ENCODE data around the gene HOXD8. TPM values are rescaled to one million over a fixed set of nuclear protein-coding genes. Genes with fewer than 3 reads are reported as not detected.
A peak's percentile ranks its signal among the peaks of the same experiment; 100 is the strongest.

The HOXD8 gene
- polyA plus RNA-seq, 4 donors, result 0.89 to 7.3 (median 3.6) TPM

DNA sequence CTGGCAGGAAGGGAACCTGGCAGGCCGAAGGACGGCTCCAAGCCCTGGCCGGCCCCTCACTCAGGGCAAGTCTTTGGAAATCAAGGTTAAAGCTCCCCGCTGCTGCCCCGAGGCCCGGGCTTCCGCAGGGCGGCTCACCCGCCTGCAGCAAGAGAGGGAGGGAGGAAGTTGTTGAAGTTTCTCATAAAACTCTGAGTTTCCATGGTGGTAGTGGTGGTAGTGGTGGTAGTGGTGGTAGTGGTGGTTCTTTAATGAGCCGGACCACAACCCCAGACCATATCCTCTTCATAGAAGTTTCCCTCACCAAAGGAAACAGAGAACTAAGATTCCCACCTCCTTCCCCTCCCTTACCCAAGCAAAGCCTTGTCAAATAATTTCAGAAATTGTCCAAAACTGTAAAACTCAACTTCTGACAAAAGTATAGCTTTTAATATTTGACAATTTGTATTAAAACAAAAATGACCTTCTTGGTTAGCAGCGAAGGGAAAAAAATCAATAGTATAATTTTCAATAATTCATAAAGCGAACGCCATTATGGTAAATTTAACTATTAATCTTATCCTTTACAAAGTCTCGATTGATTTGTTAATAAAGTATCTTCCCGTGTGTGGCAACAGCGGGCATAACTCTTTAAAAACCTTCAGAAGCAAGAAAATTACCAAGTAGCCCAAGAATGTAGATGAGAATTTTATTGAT is 14.4 kb upstream of the HOXD8 start:
- no peak overlapping the region for H3K27ac ChIP-seq (ENCODE audit: low read depth in 1 of 3, low read length in 2 of 3)
- DNase-seq (no peak), FAIRE-seq (no peak)
- no peak overlapping the region for H3K4me3 ChIP-seq (ENCODE audit: low read depth in 1 of 3, low read length in 3 of 3)
- no peaks in the 10 kb centered on the region for H3K4me1 ChIP-seq (ENCODE audit: control insufficient read depth in 3 of 3, insufficient read depth in 2 of 3, low read depth in 1 of 3, low read length in 2 of 3)
- peaks cover 0 to 4% of the 10 kb centered on the region in 2 donors for H3K9me3 ChIP-seq (ENCODE audit: control insufficient read depth in 2 of 2, insufficient read depth in 1 of 2, low read depth in 1 of 2, low read length in 1 of 2)
- H3K36me3 ChIP-seq (ENCODE audit: control insufficient read depth in 3 of 3, insufficient read depth in 2 of 3, low read depth in 1 of 3, low read length in 3 of 3), result no peaks in the 10 kb centered on the region
- 15 to 21% (median 18%) methylated on average over 16 of the region's 16 CpGs for WGBS, 3 donors
- H3K27me3 ChIP-seq (ENCODE audit: control insufficient read depth in 3 of 3, insufficient read depth in 3 of 3, low read length in 3 of 3), result peaks cover 33 to 98% (median 58%) of the 10 kb centered on the region in 3 donors

GRCh38 chr2:176115883-176116813 is 13.4 kb upstream of the HOXD8 start, which contains the start of gene HOXD10:
Gene HOXD10 (plus strand): TSS chr2:176116778. CDS start chr2:176116834, 56 bp downstream.
- no peaks in the 10 kb centered on the region for H3K36me3 ChIP-seq (ENCODE audit: control insufficient read depth in 3 of 3, insufficient read depth in 2 of 3, low read depth in 1 of 3, low read length in 3 of 3)
- no peak for FAIRE-seq
- no peaks in the 10 kb centered on the region for H3K4me1 ChIP-seq (ENCODE audit: control insufficient read depth in 3 of 3, insufficient read depth in 2 of 3, low read depth in 1 of 3, low read length in 2 of 3)
- DNase-seq, result no peak
- WGBS, 3 donors, result 8 to 19% (median 11%) methylated on average over 61 to 66 of the region's 66 CpGs
- H3K4me3 ChIP-seq (ENCODE audit: low read depth in 1 of 3, low read length in 3 of 3), result peak within 1 kb of the TSS in 1 of 3 donors; percentile 29
- peaks cover 0 to 4% of the 10 kb centered on the region in 2 donors for H3K9me3 ChIP-seq (ENCODE audit: control insufficient read depth in 2 of 2, insufficient read depth in 1 of 2, low read depth in 1 of 2, low read length in 1 of 2)
- peak within 1 kb of the TSS in 1 of 3 donors; percentile 29 for H3K27ac ChIP-seq (ENCODE audit: low read depth in 1 of 3, low read length in 2 of 3)
- peaks cover 34 to 98% (median 66%) of the 10 kb centered on the region in 3 donors for H3K27me3 ChIP-seq (ENCODE audit: control insufficient read depth in 3 of 3, insufficient read depth in 3 of 3, low read length in 3 of 3)

DNA sequence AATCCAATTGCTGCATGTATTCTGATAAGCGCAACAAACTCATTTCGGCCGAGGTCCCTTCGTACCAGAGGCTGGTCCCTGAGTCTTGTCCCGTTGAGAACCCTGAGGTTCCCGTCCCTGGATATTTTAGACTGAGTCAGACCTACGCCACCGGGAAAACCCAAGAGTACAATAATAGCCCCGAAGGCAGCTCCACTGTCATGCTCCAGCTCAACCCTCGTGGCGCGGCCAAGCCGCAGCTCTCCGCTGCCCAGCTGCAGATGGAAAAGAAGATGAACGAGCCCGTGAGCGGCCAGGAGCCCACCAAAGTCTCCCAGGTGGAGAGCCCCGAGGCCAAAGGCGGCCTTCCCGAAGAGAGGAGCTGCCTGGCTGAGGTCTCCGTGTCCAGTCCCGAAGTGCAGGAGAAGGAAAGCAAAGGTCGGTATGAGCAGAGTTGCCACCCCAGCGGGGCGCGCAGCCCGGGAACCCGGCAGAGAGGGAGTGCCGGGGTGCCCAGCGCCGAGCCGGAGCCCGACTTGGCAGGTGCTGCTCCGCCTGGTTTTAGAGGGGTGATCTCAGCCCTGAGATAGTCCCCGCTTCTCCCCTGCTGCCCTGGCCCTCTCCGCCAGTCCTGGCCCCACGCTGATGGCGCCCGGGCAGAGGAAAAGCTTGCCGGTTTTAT is 12.2 kb upstream of the HOXD8 start:
- DNase-seq, result no peak
- Histone ChIP-seq H3K36me3 (ENCODE audit: control insufficient read depth in 3 of 3, insufficient read depth in 2 of 3, low read depth in 1 of 3, low read length in 3 of 3) (no peaks in the 10 kb centered on the region), H3K27ac (ENCODE audit: low read depth in 1 of 3, low read length in 2 of 3) (peak overlapping the region in 1 of 3 donors; percentile 21), H3K4me3 (ENCODE audit: low read depth in 1 of 3, low read length in 3 of 3) (peak overlapping the region in 1 of 3 donors; percentile 11), H3K4me1 (ENCODE audit: control insufficient read depth in 3 of 3, insufficient read depth in 2 of 3, low read depth in 1 of 3, low read length in 2 of 3) (no peaks in the 10 kb centered on the region), H3K27me3 (ENCODE audit: control insufficient read depth in 3 of 3, insufficient read depth in 3 of 3, low read length in 3 of 3) (peaks cover 33 to 96% (median 71%) of the 10 kb centered on the region in 3 donors), H3K9me3 (ENCODE audit: control insufficient read depth in 2 of 2, insufficient read depth in 1 of 2, low read depth in 1 of 2, low read length in 1 of 2) (peaks cover 0 to 4% of the 10 kb centered on the region in 2 donors)
- FAIRE-seq, result no peak
- WGBS, 3 donors, result 22 to 29% (median 27%) methylated on average over 39 to 40 of the region's 40 CpGs

DNA sequence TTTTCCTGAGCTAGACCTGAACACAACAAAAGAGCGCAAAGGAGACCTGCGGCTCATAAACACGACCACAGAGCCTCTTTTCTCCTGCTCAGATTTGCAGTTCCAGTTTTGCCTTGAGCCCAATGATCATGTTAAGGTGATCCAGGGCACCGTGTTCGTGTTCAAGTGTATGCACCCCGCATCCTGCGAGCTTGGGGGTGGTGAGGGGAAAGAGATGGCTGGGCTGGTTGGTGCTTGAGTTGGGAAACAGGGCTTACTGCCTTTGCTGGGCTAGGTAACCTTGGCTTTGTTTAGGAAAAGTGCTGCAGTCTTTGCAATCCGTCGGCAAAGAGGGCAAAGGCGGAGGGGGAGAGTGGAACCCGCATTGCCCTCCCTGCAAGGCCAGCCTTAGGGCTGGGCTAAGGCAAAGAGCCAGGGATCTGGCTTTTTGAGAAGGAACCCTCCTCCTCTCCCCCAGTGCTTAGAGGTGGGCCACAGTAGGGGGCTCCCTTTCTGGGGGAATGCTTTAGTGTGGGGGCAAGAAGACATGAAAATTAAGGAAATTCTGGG is 11.6 kb upstream of the HOXD8 start:
- no peak for DNase-seq
- Histone ChIP-seq H3K27ac (ENCODE audit: low read depth in 1 of 3, low read length in 2 of 3) (no peak overlapping the region), H3K27me3 (ENCODE audit: control insufficient read depth in 3 of 3, insufficient read depth in 3 of 3, low read length in 3 of 3) (peaks cover 30 to 96% (median 71%) of the 10 kb centered on the region in 3 donors), H3K4me3 (ENCODE audit: low read depth in 1 of 3, low read length in 3 of 3) (peak overlapping the region in 1 of 3 donors; percentile 11), H3K4me1 (ENCODE audit: control insufficient read depth in 3 of 3, insufficient read depth in 2 of 3, low read depth in 1 of 3, low read length in 2 of 3) (no peaks in the 10 kb centered on the region), H3K9me3 (ENCODE audit: control insufficient read depth in 2 of 2, insufficient read depth in 1 of 2, low read depth in 1 of 2, low read length in 1 of 2) (peaks cover 0 to 4% of the 10 kb centered on the region in 2 donors), H3K36me3 (ENCODE audit: control insufficient read depth in 3 of 3, insufficient read depth in 2 of 3, low read depth in 1 of 3, low read length in 3 of 3) (no peaks in the 10 kb centered on the region)
- FAIRE-seq, result no peak
- WGBS, 3 donors, result 10 to 14% (median 12%) methylated on average over 11 of the region's 11 CpGs

DNA sequence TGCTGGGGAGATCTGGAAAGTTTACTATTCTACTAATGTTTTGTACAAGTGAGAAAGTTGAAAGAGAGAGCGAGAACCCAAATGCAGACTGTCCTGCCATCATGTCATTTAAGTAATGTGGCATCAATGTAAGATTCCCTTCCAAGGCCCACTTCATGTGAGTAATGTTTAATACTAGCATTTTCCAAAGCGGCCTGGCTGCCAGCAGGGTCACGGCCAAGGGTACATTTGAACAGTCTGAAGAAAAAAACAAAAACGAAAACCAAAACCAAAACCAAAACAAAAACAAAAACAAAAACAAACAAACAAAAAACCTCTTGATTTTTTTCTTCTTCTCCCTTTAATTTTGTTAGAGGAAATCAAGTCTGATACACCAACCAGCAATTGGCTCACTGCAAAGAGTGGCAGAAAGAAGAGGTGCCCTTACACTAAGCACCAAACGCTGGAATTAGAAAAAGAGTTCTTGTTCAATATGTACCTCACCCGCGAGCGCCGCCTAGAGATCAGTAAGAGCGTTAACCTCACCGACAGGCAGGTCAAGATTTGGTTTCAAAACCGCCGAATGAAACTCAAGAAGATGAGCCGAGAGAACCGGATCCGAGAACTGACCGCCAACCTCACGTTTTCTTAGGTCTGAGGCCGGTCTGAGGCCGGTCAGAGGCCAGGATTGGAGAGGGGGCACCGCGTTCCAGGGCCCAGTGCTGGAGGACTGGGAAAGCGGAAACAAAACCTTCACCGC is 10.7 kb upstream of the HOXD8 start:
- DNase-seq (no peak), FAIRE-seq (no peak)
- no peak overlapping the region for H3K4me3 ChIP-seq (ENCODE audit: low read depth in 1 of 3, low read length in 3 of 3)
- no peaks in the 10 kb centered on the region for H3K4me1 ChIP-seq (ENCODE audit: control insufficient read depth in 3 of 3, insufficient read depth in 2 of 3, low read depth in 1 of 3, low read length in 2 of 3)
- WGBS, 3 donors, result 9 to 13% (median 11%) methylated on average over 24 of the region's 24 CpGs
- H3K9me3 ChIP-seq (ENCODE audit: control insufficient read depth in 2 of 2, insufficient read depth in 1 of 2, low read depth in 1 of 2, low read length in 1 of 2), result peaks cover 0 to 4% of the 10 kb centered on the region in 2 donors
- no peak overlapping the region for H3K27ac ChIP-seq (ENCODE audit: low read depth in 1 of 3, low read length in 2 of 3)
- no peaks in the 10 kb centered on the region for H3K36me3 ChIP-seq (ENCODE audit: control insufficient read depth in 3 of 3, insufficient read depth in 2 of 3, low read depth in 1 of 3, low read length in 3 of 3)
- peaks cover 31 to 95% (median 75%) of the 10 kb centered on the region in 3 donors for H3K27me3 ChIP-seq (ENCODE audit: control insufficient read depth in 3 of 3, insufficient read depth in 3 of 3, low read length in 3 of 3)

DNA sequence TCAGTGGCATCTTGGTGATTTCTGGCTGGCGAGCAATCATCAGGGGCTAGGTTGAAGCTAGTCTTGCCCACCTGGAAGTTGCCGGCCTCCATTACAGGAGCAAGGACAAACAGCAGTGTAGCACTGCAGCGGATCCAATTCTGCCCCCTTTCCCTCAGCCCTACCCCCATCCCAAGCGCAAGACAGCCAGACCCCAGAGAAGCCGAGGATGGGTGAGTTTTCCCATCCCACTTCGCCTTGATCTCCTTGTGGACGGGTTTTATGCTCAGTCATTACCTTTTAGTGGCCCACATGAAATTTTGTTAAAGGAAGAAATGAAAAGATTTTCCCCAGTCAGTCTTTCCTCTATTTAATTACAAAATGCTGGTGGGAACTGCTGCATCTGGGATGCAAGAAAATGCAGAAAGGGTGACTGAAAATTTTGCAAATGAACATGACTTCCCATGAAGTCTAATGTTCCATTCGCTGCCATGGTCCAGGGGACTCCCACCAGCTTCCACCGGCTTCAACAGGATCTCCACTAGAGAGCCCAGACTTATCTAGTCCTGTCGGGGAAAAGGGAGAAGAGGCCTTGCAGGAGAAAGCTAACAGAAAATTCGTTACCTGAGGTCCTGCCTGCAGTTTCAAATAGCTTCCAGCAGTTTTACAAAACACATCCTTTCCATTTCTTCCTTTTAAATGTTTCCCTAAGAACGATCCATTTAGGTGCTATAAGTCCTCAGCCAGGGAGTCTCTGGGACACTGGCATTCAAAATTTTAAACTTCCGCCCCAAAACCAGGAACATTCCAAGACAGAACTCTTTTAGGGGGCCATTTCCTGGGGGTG is 8.9 kb upstream of the HOXD8 start:
- no peak for FAIRE-seq
- no peak for DNase-seq
- no peaks in the 10 kb centered on the region for H3K4me1 ChIP-seq (ENCODE audit: control insufficient read depth in 3 of 3, insufficient read depth in 2 of 3, low read depth in 1 of 3, low read length in 2 of 3)
- H3K27me3 ChIP-seq (ENCODE audit: control insufficient read depth in 3 of 3, insufficient read depth in 3 of 3, low read length in 3 of 3), result peaks cover 28 to 97% (median 76%) of the 10 kb centered on the region in 3 donors
- no peak overlapping the region for H3K27ac ChIP-seq (ENCODE audit: low read depth in 1 of 3, low read length in 2 of 3)
- WGBS, 3 donors, result 17 to 20% (median 19%) methylated on average over 13 of the region's 13 CpGs
- peaks cover 0 to 4% of the 10 kb centered on the region in 2 donors for H3K9me3 ChIP-seq (ENCODE audit: control insufficient read depth in 2 of 2, insufficient read depth in 1 of 2, low read depth in 1 of 2, low read length in 1 of 2)
- H3K36me3 ChIP-seq (ENCODE audit: control insufficient read depth in 3 of 3, insufficient read depth in 2 of 3, low read depth in 1 of 3, low read length in 3 of 3), result no peaks in the 10 kb centered on the region
- H3K4me3 ChIP-seq (ENCODE audit: low read depth in 1 of 3, low read length in 3 of 3), result no peak overlapping the region

All from small intestine (tissue), 7 donors.